K562 (cell line): ENCODE measurements around the gene RMC1.

ENCODE experiments used
- FOXJ3 ChIP-seq: sonication (generic); formaldehyde crosslinking; IDR thresholded peaks from 2 replicates; pipeline ENCODE4 v1.4.0; 2020; ENCODE audit warnings: mild to moderate bottlenecking, missing genetic modification reagents
- FOXK1 ChIP-seq: sonication (generic); formaldehyde crosslinking; IDR thresholded peaks from 2 replicates; pipeline ENCODE4 v1.8.0; 2022; ENCODE audit warnings: missing genetic modification reagents, mild to moderate bottlenecking, borderline replicate concordance
- MAX ChIP-seq: sonication (generic); formaldehyde crosslinking; IDR thresholded peaks from 2 replicates; pipeline ENCODE4 v1.9.0; 2022; ENCODE audit warnings: mild to moderate bottlenecking, missing genetic modification reagents
- NELFE ChIP-seq: IDR thresholded peaks from 2 replicates; pipeline ENCODE4 v1.6.1; 2011; ENCODE audit warnings: mild to moderate bottlenecking; ENCODE audit not compliant: insufficient read depth, insufficient read length
- POLR2AphosphoS5 ChIP-seq: IDR thresholded peaks from 2 replicates; pipeline ENCODE4 v1.6.1; 2011; ENCODE audit warnings: mild to moderate bottlenecking, low read depth, low read length, moderate library complexity; ENCODE audit not compliant: control insufficient read depth, insufficient read depth
- SIN3A ChIP-seq, 2 experiments: fragments of 150-350 bp in 1 of 2; IDR thresholded peaks; 2 replicates each; pipeline ENCODE4 v1.6.1; 2011 to 2016; ENCODE audit warnings: borderline replicate concordance in 2 of 2, low read depth in 2 of 2, low read length in 2 of 2, mild to moderate bottlenecking in 2 of 2, moderate library complexity in 2 of 2; ENCODE audit not compliant: control insufficient read depth in 1 of 2
- SIN3B ChIP-seq: fragments of 450-650 bp; IDR thresholded peaks from 2 replicates; pipeline ENCODE4 v1.6.1; 2017; ENCODE audit warnings: low read depth, mild to moderate bottlenecking, moderate library complexity
- TSHZ1 ChIP-seq: fragments of 250-450 bp; sonication (Bioruptor Pico); IDR thresholded peaks from 2 replicates; pipeline ENCODE4 v1.4.0; 2020; ENCODE audit warnings: mild to moderate bottlenecking, moderate library complexity
- ZNF3 ChIP-seq: fragments of 250-450 bp; sonication (Bioruptor Pico); IDR thresholded peaks from 2 replicates; pipeline ENCODE4 v1.5.0; 2021; ENCODE audit warnings: mild to moderate bottlenecking, moderate library complexity
- TF ChIP-seq, protein P1 (sequence below), 3 experiments: IDR thresholded peaks in 2 of 3; conservative IDR thresholded peaks in 1 of 3; 2 replicates each; pipeline ENCODE4 v1.5.1; 2011 to 2012; ENCODE audit warnings: low read length in 3 of 3, mild to moderate bottlenecking in 3 of 3, control low read depth in 2 of 3, improper control_type of control experiment in 1 of 3, inconsistent platforms in 1 of 3, low read depth in 1 of 3, mixed read lengths in 1 of 3, moderate library complexity in 1 of 3; ENCODE audit not compliant: insufficient read depth in 2 of 3

DNA sequence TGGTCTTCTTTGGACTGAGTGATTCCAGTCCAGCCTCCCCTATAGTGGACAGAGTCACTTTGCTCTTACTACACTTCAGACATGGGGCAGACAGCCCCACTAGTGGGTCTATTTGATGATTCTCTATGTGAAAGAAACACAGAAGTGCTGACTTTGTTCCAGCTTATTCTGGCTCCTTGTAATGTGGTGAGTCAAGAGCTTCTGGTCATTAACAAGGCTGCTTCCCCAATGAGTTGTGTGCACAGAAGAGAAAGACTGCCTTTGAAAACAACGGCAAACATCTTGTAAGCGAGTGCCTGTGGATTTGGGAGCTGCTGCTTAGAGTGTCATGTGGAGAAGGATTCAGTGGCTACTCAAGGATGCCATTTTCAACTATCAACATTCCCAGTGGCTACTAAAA is 39.1 kb downstream of the RMC1 start:
- TF ChIP-seq ZNF3 (CRISPR knock-in tag), result no peak
- TF ChIP-seq, protein P1, sequence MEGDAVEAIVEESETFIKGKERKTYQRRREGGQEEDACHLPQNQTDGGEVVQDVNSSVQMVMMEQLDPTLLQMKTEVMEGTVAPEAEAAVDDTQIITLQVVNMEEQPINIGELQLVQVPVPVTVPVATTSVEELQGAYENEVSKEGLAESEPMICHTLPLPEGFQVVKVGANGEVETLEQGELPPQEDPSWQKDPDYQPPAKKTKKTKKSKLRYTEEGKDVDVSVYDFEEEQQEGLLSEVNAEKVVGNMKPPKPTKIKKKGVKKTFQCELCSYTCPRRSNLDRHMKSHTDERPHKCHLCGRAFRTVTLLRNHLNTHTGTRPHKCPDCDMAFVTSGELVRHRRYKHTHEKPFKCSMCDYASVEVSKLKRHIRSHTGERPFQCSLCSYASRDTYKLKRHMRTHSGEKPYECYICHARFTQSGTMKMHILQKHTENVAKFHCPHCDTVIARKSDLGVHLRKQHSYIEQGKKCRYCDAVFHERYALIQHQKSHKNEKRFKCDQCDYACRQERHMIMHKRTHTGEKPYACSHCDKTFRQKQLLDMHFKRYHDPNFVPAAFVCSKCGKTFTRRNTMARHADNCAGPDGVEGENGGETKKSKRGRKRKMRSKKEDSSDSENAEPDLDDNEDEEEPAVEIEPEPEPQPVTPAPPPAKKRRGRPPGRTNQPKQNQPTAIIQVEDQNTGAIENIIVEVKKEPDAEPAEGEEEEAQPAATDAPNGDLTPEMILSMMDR (IDR thresholded peaks at IDR 0.05 in 2 of 3, conservative IDR thresholded peaks at IDR 0.05 in 1 of 3; ENCODE audit: insufficient read depth in 2 of 3, low read depth in 1 of 3, low read length in 3 of 3), result no peak
- TF ChIP-seq POLR2AphosphoS5, result no peak
- no peak for TF ChIP-seq FOXK1 (CRISPR knock-in tag)
- TF ChIP-seq FOXJ3 (CRISPR knock-in tag), result no peak
- no peak for TF ChIP-seq TSHZ1 (CRISPR knock-in tag)
- no peak for TF ChIP-seq MAX (CRISPR knock-in tag)
- TF ChIP-seq SIN3A (IDR thresholded peaks at IDR 0.05; ENCODE audit: borderline replicate concordance in 2 of 2, control insufficient read depth in 1 of 2, low read depth in 2 of 2, low read length in 2 of 2), result no peak
- no peak for TF ChIP-seq NELFE
- TF ChIP-seq SIN3B, result no peak
